ENCODE measurements around the gene SHROOM1. TPM values are rescaled to one million over a fixed set of nuclear protein-coding genes. Genes with fewer than 3 reads are reported as not detected.

Gene SHROOM1
- total and polyA plus RNA-seq, 8 donors: 8.1 to 20.6 (median 10.0) TPM

DNA sequence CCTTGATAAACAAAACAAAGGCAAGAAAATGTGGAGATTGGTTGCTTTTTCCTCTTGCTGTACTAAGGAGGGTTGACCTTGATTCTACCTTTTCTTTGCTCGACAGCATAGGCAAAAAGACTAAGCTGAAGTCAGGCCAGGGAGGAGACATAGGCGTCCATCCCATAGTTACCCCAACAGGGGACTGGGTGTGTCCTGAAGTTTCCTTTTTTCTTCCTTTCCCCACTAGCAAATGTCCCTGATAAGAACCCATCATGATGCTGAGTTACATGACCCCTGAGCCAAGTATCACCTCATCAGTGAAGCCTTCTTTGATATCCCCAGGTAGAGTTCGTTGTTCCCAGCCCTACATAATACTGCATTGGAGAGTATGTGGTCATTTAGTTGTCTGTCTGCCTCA lies 9.9 kb upstream of the SHROOM1 start:
- Histone ChIP-seq H3K4me3 (no peak overlapping the region), H3K27me3 (no peaks in the 10 kb centered on the region), H3K36me3 (no peaks in the 10 kb centered on the region), H3K27ac (peak overlapping the region; percentile 64 to 79), H3K9me3 (no peaks in the 10 kb centered on the region), H3K4me1 (peaks cover 10 to 30% of the 10 kb centered on the region in 2 donors)
- TF ChIP-seq, protein P1, sequence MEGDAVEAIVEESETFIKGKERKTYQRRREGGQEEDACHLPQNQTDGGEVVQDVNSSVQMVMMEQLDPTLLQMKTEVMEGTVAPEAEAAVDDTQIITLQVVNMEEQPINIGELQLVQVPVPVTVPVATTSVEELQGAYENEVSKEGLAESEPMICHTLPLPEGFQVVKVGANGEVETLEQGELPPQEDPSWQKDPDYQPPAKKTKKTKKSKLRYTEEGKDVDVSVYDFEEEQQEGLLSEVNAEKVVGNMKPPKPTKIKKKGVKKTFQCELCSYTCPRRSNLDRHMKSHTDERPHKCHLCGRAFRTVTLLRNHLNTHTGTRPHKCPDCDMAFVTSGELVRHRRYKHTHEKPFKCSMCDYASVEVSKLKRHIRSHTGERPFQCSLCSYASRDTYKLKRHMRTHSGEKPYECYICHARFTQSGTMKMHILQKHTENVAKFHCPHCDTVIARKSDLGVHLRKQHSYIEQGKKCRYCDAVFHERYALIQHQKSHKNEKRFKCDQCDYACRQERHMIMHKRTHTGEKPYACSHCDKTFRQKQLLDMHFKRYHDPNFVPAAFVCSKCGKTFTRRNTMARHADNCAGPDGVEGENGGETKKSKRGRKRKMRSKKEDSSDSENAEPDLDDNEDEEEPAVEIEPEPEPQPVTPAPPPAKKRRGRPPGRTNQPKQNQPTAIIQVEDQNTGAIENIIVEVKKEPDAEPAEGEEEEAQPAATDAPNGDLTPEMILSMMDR (IDR thresholded peaks at IDR 0.05): no peak
- ATAC-seq: no peak
- intact Hi-C loops (cut with DNase I): no loop called here
- no peak for DNase-seq

DNA sequence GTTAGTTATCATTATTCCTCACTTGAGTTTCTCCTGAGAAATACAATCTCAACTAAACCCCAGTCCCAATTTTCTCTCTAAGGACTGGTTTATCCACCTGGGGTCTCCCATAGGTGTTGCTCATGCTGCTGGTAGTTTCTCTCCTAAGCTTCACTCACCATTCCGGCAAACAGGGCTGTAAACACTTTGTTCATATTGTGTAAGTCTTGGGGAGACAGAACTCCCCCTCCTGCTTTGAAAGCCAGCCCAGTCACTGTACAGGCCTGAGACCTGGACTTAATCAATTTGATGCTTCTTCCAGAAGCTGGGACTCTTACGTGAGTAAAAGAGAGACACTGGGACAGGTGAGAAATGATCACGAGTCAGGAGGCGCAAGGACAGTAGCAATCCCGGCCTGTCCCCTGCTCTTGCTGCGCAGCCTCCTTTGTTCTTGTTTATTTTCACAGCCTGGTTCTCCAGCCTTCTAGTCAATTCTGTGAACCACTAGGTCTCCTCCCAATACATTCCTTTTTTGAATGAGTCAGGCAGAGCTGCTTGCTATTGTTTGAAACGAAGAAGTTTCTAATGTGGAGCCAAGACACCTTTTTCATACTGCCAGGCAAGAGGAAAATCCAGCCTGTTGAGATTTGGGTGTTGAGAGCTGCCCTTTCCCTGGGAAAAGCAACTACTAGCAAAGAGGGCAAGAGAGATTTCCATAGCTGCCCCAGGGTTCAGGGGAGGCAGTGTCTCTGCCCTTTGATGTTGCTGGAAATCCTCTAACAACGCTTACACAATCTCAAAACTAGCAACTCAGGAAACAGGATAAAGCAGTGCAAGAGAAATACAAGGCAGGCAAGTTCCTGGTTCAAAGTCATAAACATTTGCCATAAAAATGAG lies 9.2 kb upstream of the SHROOM1 start:
- Histone ChIP-seq H3K36me3 (no peaks in the 10 kb centered on the region), H3K4me1 (peaks cover 10 to 30% of the 10 kb centered on the region in 2 donors), H3K4me3 (no peak overlapping the region), H3K27me3 (no peaks in the 10 kb centered on the region), H3K9me3 (no peaks in the 10 kb centered on the region), H3K27ac (peak overlapping the region; percentile 64 to 79)
- intact Hi-C loops (cut with DNase I): no loop called here
- TF ChIP-seq, protein P1 (IDR thresholded peaks at IDR 0.05): no peak
- DNase-seq (no peak), ATAC-seq (peak; percentile 58)

DNA sequence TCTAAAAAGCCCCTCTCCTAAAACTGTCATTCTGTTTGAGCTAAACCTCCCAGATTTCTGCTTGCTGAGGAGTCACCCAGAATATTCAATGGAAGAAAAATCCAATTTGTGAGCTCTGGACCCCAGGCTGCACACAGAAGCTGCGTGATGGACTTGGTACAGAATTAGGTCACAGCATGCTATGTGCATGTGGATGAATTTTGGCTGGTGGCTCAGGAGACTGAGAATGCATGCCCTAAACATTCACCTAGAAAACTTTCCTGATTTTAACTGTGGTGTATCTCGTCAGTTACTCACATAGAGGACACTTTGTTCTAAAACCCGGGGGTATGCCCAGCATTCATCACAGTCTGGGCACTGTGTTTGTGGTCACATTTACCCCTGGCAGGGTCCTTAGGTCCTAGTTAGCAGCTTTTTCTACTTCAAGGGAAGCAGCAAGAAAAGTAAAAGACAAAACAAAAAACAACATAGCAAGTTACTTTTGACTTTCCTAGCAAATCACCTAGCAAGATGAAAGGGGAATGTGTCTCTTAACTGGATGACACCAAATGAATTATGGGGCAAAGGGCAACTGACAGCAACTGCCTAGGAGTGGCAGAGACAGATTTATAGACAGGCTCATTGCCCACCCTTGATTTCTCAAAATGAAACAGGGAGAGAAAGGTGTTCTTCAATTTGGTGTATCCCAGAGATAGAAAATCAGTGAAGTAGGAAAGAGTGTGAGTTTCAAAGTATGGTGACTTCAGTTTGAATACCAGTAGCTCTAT lies 8.3 kb upstream of the SHROOM1 start:
- H3K36me3 ChIP-seq: no peaks in the 10 kb centered on the region
- DNase-seq (no peak), ATAC-seq (no peak)
- intact Hi-C loops (cut with DNase I): no loop called here
- H3K9me3 ChIP-seq: no peaks in the 10 kb centered on the region
- no peaks in the 10 kb centered on the region for H3K27me3 ChIP-seq
- TF ChIP-seq, protein P1 (IDR thresholded peaks at IDR 0.05): no peak
- H3K4me1 ChIP-seq: peaks cover 10 to 30% of the 10 kb centered on the region in 2 donors
- H3K27ac ChIP-seq: peak overlapping the region; percentile 64 to 79
- no peak overlapping the region for H3K4me3 ChIP-seq

DNA sequence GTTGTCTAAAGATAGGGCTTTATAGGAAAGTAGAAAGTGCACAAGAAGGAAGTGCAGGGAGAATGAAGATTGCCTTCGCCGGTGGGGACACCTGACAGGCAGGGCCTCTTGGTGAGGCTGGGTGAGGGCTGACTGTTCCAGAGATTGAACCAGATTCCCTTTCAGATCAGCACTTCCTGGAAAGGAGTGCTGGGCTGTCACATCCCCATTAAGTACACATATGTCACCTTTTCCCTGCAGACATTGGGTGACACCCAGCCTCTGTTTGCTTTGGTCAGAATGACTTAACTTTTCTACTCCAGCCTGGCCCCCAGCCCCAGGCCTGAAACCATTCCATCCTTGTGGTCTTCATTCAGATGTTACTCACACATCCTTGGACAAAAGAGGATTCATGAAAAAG lies 7.4 kb upstream of the SHROOM1 start:
- H3K27me3 ChIP-seq: no peaks in the 10 kb centered on the region
- ATAC-seq (peak; percentile 32), DNase-seq (no peak)
- no peak overlapping the region for H3K27ac ChIP-seq
- TF ChIP-seq, protein P1 (IDR thresholded peaks at IDR 0.05): no peak
- no peaks in the 10 kb centered on the region for H3K9me3 ChIP-seq
- no peak overlapping the region for H3K4me3 ChIP-seq
- no peaks in the 10 kb centered on the region for H3K36me3 ChIP-seq
- peaks cover 10 to 30% of the 10 kb centered on the region in 2 donors for H3K4me1 ChIP-seq
- intact Hi-C loops (cut with DNase I): no loop called here

DNA sequence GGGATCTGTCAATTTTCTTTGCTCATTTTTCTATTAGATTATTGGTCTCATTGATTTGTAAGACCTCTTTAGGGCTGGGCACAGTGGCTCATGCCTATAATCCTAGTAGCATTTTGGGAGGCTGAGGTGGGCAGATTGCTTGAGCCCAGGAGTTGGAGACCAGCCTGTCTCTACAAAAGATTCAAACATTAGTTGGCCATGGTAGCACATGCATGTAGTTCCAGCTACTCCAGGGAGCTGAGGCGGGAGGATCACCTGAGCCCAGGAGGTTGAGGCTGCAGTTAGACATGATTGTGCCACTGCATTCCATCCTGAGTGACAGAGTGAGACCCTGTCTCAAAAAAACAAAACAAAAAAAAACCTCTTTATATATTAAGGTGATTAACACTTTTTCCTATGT lies 6.4 kb upstream of the SHROOM1 start:
- Histone ChIP-seq H3K4me3 (no peak overlapping the region), H3K4me1 (peaks cover 10 to 30% of the 10 kb centered on the region in 2 donors), H3K27ac (no peak overlapping the region), H3K36me3 (no peaks in the 10 kb centered on the region), H3K9me3 (no peaks in the 10 kb centered on the region), H3K27me3 (no peaks in the 10 kb centered on the region)
- ATAC-seq: no peak
- TF ChIP-seq, protein P1 (IDR thresholded peaks at IDR 0.05): no peak
- intact Hi-C loops (cut with DNase I): no loop called here
- DNase-seq: no peak

Data from left lung (tissue), 10 donors.